Fibroblast of lung (primary cell): ENCODE results near the gene FBXW11. TPM values are rescaled to one million over a fixed set of nuclear protein-coding genes. Genes with fewer than 3 reads are reported as not detected.
A peak's percentile ranks its signal among the peaks of the same experiment; 100 is the strongest.
"Not testable (repeated sequence)": the region's sequence is repeated elsewhere in the genome, so short reads cannot be mapped to it uniquely, and the experiment has no call there.

ENCODE experiments used
- DNase-seq, 2 donors: peaks; one replicate each; pipeline versions ENCODE4 v3.0.0 to v3.0.0-alpha.2; 2010; ENCODE audit warnings: low read depth in 2 of 2
- H2AFZ ChIP-seq: 2 replicates; pipeline ENCODE4 v1.5.1; 2012; ENCODE audit warnings: low read length, control low read depth, inconsistent platforms
- H3K27ac ChIP-seq: 2 replicates; pipeline ENCODE4 v1.5.1; 2011; ENCODE audit warnings: low read length, control low read depth; ENCODE audit not compliant: insufficient read depth
- H3K27me3 ChIP-seq: 2 replicates; pipeline ENCODE4 v1.5.1; 2011; ENCODE audit warnings: mild to moderate bottlenecking, low read length; ENCODE audit not compliant: control insufficient read depth, insufficient read depth
- H3K36me3 ChIP-seq: 2 replicates; pipeline ENCODE4 v1.5.1; 2011; ENCODE audit warnings: low read length; ENCODE audit not compliant: control insufficient read depth, insufficient read depth
- H3K4me1 ChIP-seq: 2 replicates; pipeline ENCODE4 v1.5.1; 2011; ENCODE audit warnings: low read length; ENCODE audit not compliant: control insufficient read depth, insufficient read depth; ENCODE audit errors: extremely low read depth
- H3K4me2 ChIP-seq: 2 replicates; pipeline ENCODE4 v1.5.1; 2011; ENCODE audit warnings: low read length, control low read depth; ENCODE audit not compliant: insufficient read depth; ENCODE audit errors: extremely low read depth
- H3K4me3 ChIP-seq, 4 experiments: fragments of 200-600 bp in 1 of 4; sonication (generic) in 1 of 4; replicated peaks in 1 of 4; 2 replicates each; pipeline ENCODE4 v1.5.1; 2011 to 2016; ENCODE audit warnings: low read length in 4 of 4, low read depth in 3 of 4, mild to moderate bottlenecking in 3 of 4, control low read depth in 2 of 4, inconsistent platforms in 1 of 4, mixed read lengths in 1 of 4; ENCODE audit not compliant: insufficient read depth in 1 of 4; ENCODE audit errors: control extremely low read depth in 1 of 4
- H3K79me2 ChIP-seq: 2 replicates; pipeline ENCODE4 v1.5.1; 2012; ENCODE audit warnings: mild to moderate bottlenecking, low read length, inconsistent platforms; ENCODE audit not compliant: control insufficient read depth, insufficient read depth
- H3K9ac ChIP-seq: 2 replicates; pipeline ENCODE4 v1.5.1; 2011; ENCODE audit warnings: mild to moderate bottlenecking, low read length, control low read depth; ENCODE audit not compliant: insufficient read depth
- H3K9me3 ChIP-seq: 2 replicates; pipeline ENCODE4 v1.5.1; 2012; ENCODE audit warnings: low read depth, low read length; ENCODE audit not compliant: control insufficient read depth, insufficient read depth
- H4K20me1 ChIP-seq: 2 replicates; pipeline ENCODE4 v1.5.1; 2011; ENCODE audit warnings: low read length; ENCODE audit not compliant: control insufficient read depth, insufficient read depth; ENCODE audit errors: extremely low read depth
- EZH2 ChIP-seq: IDR thresholded peaks from 2 replicates; pipeline ENCODE4 v1.5.1; 2012; ENCODE audit warnings: low read length, control low read depth, mild to moderate bottlenecking; ENCODE audit errors: missing control alignments
- polyA plus RNA-seq, 2 donors: library from polyadenylated mRNA; depleted of rRNA in 1 of 2; stranded (reverse) in 1 of 2; unstranded in 1 of 2; fragments of >200 nt; gene quantifications; 2 replicates each; pipeline ENCODE4 v1.2.1, GENCODE V29; 2011 to 2012; ENCODE audit warnings: missing spikeins in 1 of 2
- total RNA-seq: library from RNA; depleted of rRNA; stranded (reverse); fragments of >200 nt; gene quantifications from 2 replicates; pipeline ENCODE4 v1.2.1, GENCODE V29; 2014
- TF ChIP-seq, protein P1 (sequence below), 2 donors: IDR thresholded peaks in 1 of 2; conservative IDR thresholded peaks in 1 of 2; 1 replicate in 1 of 2; 2 replicates in 1 of 2; pipeline ENCODE4 v1.5.1; 2011 to 2012; ENCODE audit warnings: low read length in 2 of 2, control low read depth in 1 of 2, inconsistent platforms in 1 of 2, low read depth in 1 of 2, mild to moderate bottlenecking in 1 of 2

Gene FBXW11
- total and polyA plus RNA-seq, 2 donors (not counting 1 experiment from before 2014, with no cell fraction given) = 52.6 to 113 TPM

DNA sequence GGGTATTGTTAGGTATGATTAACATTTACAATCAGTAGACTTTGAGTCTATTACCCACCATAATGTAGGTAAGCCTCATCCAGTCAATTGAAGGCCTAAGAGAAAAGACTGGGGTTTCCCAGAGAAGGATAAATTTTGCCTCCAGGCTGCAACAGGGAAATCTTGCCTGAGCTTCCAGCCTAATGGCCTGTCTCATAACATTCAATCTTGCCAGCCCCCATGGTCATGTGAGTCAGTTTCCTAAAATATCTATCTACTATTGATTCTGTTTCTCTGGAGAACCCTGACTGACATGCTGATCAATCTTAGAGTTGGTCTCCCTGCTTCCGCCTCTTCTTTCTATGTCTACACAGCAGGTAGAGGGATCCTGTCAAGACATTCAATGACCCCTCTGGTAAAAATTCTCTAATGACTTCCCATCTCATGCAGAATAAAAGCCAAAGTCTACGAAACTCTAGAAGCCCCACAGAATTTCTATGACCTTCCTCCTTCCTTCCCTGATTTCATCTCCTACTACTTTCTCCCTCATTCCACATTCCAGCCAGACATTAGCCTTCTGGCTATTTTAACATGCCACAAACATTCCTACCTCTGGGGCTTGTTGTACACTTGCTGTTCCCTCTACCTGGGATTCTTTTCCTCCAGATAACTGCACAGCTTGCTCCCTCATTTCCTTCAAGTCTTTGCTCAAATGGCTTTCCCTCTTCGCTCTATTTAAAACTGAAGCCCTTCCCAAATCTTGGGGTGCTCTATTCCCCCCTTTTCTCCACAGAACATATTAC lies 60.2 kb downstream of the FBXW11 start:
- H3K4me1 ChIP-seq = peaks cover 2% of the 10 kb centered on the region
- TF ChIP-seq EZH2 = no peak
- TF ChIP-seq, protein P1, sequence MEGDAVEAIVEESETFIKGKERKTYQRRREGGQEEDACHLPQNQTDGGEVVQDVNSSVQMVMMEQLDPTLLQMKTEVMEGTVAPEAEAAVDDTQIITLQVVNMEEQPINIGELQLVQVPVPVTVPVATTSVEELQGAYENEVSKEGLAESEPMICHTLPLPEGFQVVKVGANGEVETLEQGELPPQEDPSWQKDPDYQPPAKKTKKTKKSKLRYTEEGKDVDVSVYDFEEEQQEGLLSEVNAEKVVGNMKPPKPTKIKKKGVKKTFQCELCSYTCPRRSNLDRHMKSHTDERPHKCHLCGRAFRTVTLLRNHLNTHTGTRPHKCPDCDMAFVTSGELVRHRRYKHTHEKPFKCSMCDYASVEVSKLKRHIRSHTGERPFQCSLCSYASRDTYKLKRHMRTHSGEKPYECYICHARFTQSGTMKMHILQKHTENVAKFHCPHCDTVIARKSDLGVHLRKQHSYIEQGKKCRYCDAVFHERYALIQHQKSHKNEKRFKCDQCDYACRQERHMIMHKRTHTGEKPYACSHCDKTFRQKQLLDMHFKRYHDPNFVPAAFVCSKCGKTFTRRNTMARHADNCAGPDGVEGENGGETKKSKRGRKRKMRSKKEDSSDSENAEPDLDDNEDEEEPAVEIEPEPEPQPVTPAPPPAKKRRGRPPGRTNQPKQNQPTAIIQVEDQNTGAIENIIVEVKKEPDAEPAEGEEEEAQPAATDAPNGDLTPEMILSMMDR (conservative IDR thresholded peaks at IDR 0.05 in 1 of 2, IDR thresholded peaks at IDR 0.05 in 1 of 2; ENCODE audit: low read depth in 1 of 2, low read length in 2 of 2) = no peak
- peaks cover 53% of the 10 kb centered on the region for H3K79me2 ChIP-seq
- no peaks in the 10 kb centered on the region for H4K20me1 ChIP-seq
- no peaks in the 10 kb centered on the region for H3K9me3 ChIP-seq
- no peak overlapping the region for H2AFZ ChIP-seq
- H3K9ac ChIP-seq = no peak overlapping the region
- H3K4me2 ChIP-seq = no peak overlapping the region
- no peak overlapping the region for H3K27ac ChIP-seq
- H3K4me3 ChIP-seq = no peak overlapping the region
- no peaks in the 10 kb centered on the region for H3K27me3 ChIP-seq
- DNase-seq = no peak
- no peaks in the 10 kb centered on the region for H3K36me3 ChIP-seq

DNA sequence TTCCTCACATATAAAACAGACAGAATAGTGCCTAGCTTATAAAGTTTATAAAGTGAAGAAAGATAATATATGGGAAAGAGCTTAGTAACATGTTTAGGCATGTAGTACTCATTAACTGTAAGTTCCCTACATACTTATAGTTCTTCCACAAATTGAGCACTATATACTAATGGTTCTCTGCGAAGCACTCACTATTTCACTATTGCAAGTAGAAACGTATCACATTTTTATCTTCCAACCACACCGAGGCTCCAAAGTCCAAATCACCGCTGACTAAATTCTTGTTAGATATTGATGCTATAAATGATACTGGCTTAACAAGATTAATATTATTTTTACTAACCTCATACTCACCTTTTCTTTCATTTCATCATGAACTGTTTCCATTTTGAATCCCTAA lies 61.0 kb downstream of the FBXW11 start:
- Histone ChIP-seq H3K27ac (no peak overlapping the region), H3K79me2 (peaks cover 46% of the 10 kb centered on the region), H2AFZ (no peak overlapping the region), H4K20me1 (no peaks in the 10 kb centered on the region), H3K4me1 (peaks cover 2% of the 10 kb centered on the region), H3K4me3 (no peak overlapping the region), H3K27me3 (no peaks in the 10 kb centered on the region), H3K9me3 (no peaks in the 10 kb centered on the region), H3K4me2 (no peak overlapping the region), H3K9ac (no peak overlapping the region), H3K36me3 (no peaks in the 10 kb centered on the region)
- no peak for DNase-seq
- TF ChIP-seq, protein P1 (conservative IDR thresholded peaks at IDR 0.05 in 1 of 2, IDR thresholded peaks at IDR 0.05 in 1 of 2; ENCODE audit: low read depth in 1 of 2, low read length in 2 of 2) = no peak
- no peak for TF ChIP-seq EZH2

DNA sequence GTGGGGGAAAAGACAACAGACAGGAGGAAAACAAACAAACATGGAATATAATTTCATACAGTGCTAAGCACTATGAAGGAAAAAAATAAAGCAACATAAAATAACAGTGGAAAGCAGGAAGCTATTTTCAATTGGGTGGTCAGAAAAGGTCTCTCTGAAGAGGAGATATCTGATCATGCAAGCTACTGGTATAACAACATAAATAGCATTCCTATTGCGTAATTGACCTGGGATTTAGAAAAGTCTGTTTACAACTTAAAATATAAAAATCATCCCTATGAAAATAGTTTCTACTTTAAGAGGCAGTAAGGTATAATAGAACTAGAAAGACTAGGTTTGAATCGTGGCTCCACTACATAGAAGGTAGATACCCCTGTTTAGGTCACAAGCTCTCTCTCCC lies 61.4 kb downstream of the FBXW11 start:
- Histone ChIP-seq H3K27ac (no peak overlapping the region), H2AFZ (no peak overlapping the region), H3K79me2 (peaks cover 44% of the 10 kb centered on the region), H3K9me3 (no peaks in the 10 kb centered on the region), H3K9ac (no peak overlapping the region), H3K27me3 (no peaks in the 10 kb centered on the region), H3K4me1 (peaks cover 2% of the 10 kb centered on the region), H3K36me3 (no peaks in the 10 kb centered on the region), H4K20me1 (no peaks in the 10 kb centered on the region), H3K4me2 (no peak overlapping the region), H3K4me3 (no peak overlapping the region)
- TF ChIP-seq, protein P1 (conservative IDR thresholded peaks at IDR 0.05 in 1 of 2, IDR thresholded peaks at IDR 0.05 in 1 of 2; ENCODE audit: low read depth in 1 of 2, low read length in 2 of 2) = no peak
- no peak for TF ChIP-seq EZH2
- DNase-seq = peak in 1 of 2 donors; percentile 42

DNA sequence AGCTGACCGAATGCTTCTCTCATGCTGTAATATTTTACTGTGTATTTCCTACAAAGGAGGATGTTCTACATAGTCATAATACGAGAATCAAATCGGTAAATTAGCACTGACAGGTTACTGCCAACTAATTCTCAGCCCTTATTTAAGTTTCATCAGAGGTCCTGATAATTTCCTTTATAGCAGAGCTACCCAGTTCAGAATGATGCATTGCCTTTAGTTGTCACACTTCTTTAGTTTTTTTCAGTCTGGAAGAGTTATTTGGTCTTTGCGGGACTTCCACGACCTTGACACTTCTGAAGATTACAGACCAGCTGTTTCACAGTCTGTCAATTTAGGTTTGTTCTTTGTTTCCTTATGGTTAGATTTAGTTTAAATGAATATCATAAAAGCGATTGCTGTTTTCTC lies 64.3 kb downstream of the FBXW11 start:
- not testable (repeated sequence) for H4K20me1 ChIP-seq, H2AFZ ChIP-seq, DNase-seq, H3K9ac ChIP-seq, H3K36me3 ChIP-seq, H3K4me3 ChIP-seq, H3K4me1 ChIP-seq, H3K27me3 ChIP-seq, H3K4me2 ChIP-seq, H3K27ac ChIP-seq, H3K9me3 ChIP-seq
- peaks cover 39% of the 10 kb centered on the region for H3K79me2 ChIP-seq

DNA sequence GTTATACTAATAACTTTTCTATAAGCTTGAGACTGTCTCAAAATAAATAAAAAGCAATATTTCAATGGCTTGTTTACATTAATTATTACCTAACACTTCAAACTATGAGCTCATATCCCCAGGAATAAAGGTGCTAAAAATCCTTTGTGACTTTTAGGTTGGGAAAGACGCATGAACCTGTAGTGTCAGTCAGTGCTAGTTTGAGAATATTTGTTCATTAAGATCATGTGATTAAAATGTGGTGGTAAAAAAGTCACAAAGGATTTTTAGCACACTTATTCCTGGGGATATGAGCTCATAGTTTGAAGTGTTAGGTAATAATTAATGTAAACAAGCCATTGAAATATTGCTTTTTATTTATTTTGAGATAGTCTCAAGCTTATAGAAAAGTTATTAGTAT lies 64.8 kb downstream of the FBXW11 start:
- not testable (repeated sequence) for H3K27ac ChIP-seq, H3K36me3 ChIP-seq, DNase-seq, H3K4me3 ChIP-seq, H2AFZ ChIP-seq, H4K20me1 ChIP-seq, H3K9me3 ChIP-seq, H3K9ac ChIP-seq, H3K27me3 ChIP-seq, H3K4me2 ChIP-seq, H3K4me1 ChIP-seq
- H3K79me2 ChIP-seq = peaks cover 38% of the 10 kb centered on the region
